OCI-LY1 (cell line): ENCODE measurements around the gene HINFP.

Source experiments
- CTCF ChIP-seq: fragments of 200-600 bp; sonication (generic), shearing (Covaris generic); IDR thresholded peaks from 2 replicates; pipeline ENCODE4 v1.5.1; 2017; ENCODE audit warnings: mild to moderate bottlenecking, antibody characterized with exemption, low read length, moderate library complexity, mixed read lengths
- EZH2 ChIP-seq: fragments of 200-600 bp; sonication (generic), shearing (Covaris generic); IDR thresholded peaks from 2 replicates; pipeline ENCODE4 v1.8.0; 2017; ENCODE audit warnings: borderline replicate concordance, mixed run types, mild to moderate bottlenecking, antibody characterized with exemption, low read length, moderate library complexity, mixed read lengths

DNA sequence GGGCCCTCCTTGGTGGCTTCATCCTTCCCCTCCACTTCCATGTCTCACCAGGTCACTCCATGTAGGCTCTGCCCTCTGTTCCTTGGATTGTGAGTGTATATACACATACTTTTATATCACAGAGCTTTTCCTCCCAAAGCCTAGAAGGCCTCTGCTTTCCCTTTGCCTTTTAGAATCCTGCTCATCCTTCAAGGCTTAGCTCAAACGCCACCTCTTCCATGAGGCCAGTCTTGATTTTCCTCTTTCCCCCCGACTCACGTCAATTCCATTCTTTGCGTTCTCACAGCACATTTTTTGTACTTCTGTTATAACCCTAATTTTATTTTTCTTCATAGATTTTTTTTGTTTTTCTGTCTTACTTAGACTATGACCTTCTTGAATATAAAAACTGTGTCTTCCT, 31.2 kb downstream of the HINFP start:
- TF ChIP-seq CTCF: no peak
- TF ChIP-seq EZH2: no peak
